HCT116 (cell line): ENCODE results near the gene RALGPS1. TPM values are rescaled to one million over a fixed set of nuclear protein-coding genes. Genes with fewer than 3 reads are reported as not detected.

Experiments used
- ATAC-seq: fragments of 200-7000 bp; cut with Tn5 transposase; 2 replicates; pipeline ENCODE4 v1.9.1; 2020; ENCODE audit warnings: mild to moderate bottlenecking, moderate library complexity
- BruUV-seq: library from RNA; stranded (reverse); fragments of 400-500 nt; replicated peaks from 2 replicates; lab custom pipeline; 2021; lab: Mats Ljungman, UMichigan
- CTCF ChIA-PET: fragments of 300-600 bp; sonication (Branson Sonifier 250); formaldehyde crosslinking; loops from one replicate; lab custom pipeline; 2021; ENCODE audit warnings: antibody characterized with exemption; lab: Charles Lee
- POLR2A ChIA-PET: fragments of 300-600, 350-600 bp; sonication (Branson Sonifier 250); formaldehyde crosslinking; loops from one replicate; lab custom pipeline; 2021; ENCODE audit warnings: antibody characterized with exemption; lab: Charles Lee
- RAD21 ChIA-PET, 2 experiments: fragments of 300-600 bp; sonication (Branson Sonifier 250); formaldehyde crosslinking; loops; one replicate each; lab custom pipeline; 2023; ENCODE audit warnings: low total read pairs in 2 of 2; ENCODE audit not compliant: uncharacterized antibody in 2 of 2, unreplicated experiment in 2 of 2, low non-redundant PET in 1 of 2; lab: Charles Lee
- DNase-seq: peaks from one replicate; pipeline ENCODE4 v3.0.0-alpha.2; 2010; ENCODE audit warnings: low read depth, low spot score
- H2AFZ ChIP-seq: fragments of 200-600 bp; shearing (Covaris generic), sonication (generic); 2 replicates; pipeline ENCODE4 v1.6.1; 2017; ENCODE audit warnings: low read depth, mixed run types, mixed read lengths, antibody characterized with exemption, low read length; ENCODE audit not compliant: poor library complexity, severe bottlenecking
- H3K27ac ChIP-seq: 2 replicates; pipeline ENCODE4 v1.5.1; 2012; ENCODE audit warnings: low read depth, low read length
- H3K27me3 ChIP-seq: fragments of 200-600 bp; sonication (generic); 2 replicates; pipeline ENCODE4 v1.6.1; 2016; ENCODE audit warnings: mixed run types, low read length, mixed read lengths; ENCODE audit not compliant: insufficient read depth
- H3K36me3 ChIP-seq, 2 experiments: fragments of 200-500 bp in 1 of 2; fragments of 200-600 bp in 1 of 2; sonication (Bioruptor generic) in 1 of 2; sonication (generic) in 1 of 2; 2 replicates each; pipeline versions ENCODE4 v1.5.1 to v1.6.1; 2014 to 2016; ENCODE audit warnings: low read length in 2 of 2, inconsistent platforms in 1 of 2, mixed read lengths in 1 of 2, mixed run types in 1 of 2; ENCODE audit not compliant: insufficient read depth in 2 of 2, control insufficient read depth in 1 of 2
- H3K4me1 ChIP-seq, 2 experiments: fragments of 200-600 bp in 1 of 2; sonication (generic) in 1 of 2; 2 replicates each; pipeline versions ENCODE4 v1.5.1 to v1.6.1; 2012 to 2017; ENCODE audit warnings: low read length in 2 of 2, inconsistent platforms in 1 of 2, mild to moderate bottlenecking in 1 of 2, mixed read lengths in 1 of 2, mixed run types in 1 of 2, moderate library complexity in 1 of 2; ENCODE audit not compliant: insufficient read depth in 2 of 2, control insufficient read depth in 1 of 2
- H3K4me2 ChIP-seq: fragments of 200-600 bp; sonication (generic); 2 replicates; pipeline ENCODE4 v1.6.1; 2017; ENCODE audit warnings: mixed run types, low read length, mixed read lengths
- H3K4me3 ChIP-seq, 2 experiments: fragments of 200-600 bp in 1 of 2; sonication (generic) in 1 of 2; replicated peaks in 1 of 2; 2 replicates each; pipeline ENCODE4 v1.5.1; 2011 to 2016; ENCODE audit warnings: low read length in 2 of 2, control low read depth in 1 of 2, low read depth in 1 of 2, mild to moderate bottlenecking in 1 of 2, mixed read lengths in 1 of 2, mixed run types in 1 of 2
- H3K79me2 ChIP-seq: fragments of 200-600 bp; sonication (generic); 2 replicates; pipeline ENCODE4 v1.6.1; 2017; ENCODE audit warnings: mild to moderate bottlenecking, mixed run types, low read length, moderate library complexity, mixed read lengths; ENCODE audit not compliant: insufficient read depth
- H3K9ac ChIP-seq: fragments of 200-600 bp; sonication (generic); 2 replicates; pipeline ENCODE4 v1.6.1; 2016; ENCODE audit warnings: low read length, mixed read lengths
- H3K9me2 ChIP-seq: fragments of 200-600 bp; sonication (generic), shearing (Covaris generic); 2 replicates; pipeline ENCODE4 v1.6.1; 2017; ENCODE audit warnings: mixed run types, mild to moderate bottlenecking, moderate library complexity; ENCODE audit not compliant: insufficient read depth
- H3K9me3 ChIP-seq, 2 experiments: fragments of 200-500 bp in 1 of 2; fragments of 200-600 bp in 1 of 2; sonication (Bioruptor generic) in 1 of 2; sonication (generic) in 1 of 2; 2 replicates each; pipeline ENCODE4 v1.6.1; 2014 to 2017; ENCODE audit warnings: low read length in 2 of 2, mixed read lengths in 2 of 2, inconsistent platforms in 1 of 2, low read depth in 1 of 2, mild to moderate bottlenecking in 1 of 2, mixed run types in 1 of 2, moderate library complexity in 1 of 2; ENCODE audit not compliant: control insufficient read depth in 1 of 2, insufficient read depth in 1 of 2
- H4K20me1 ChIP-seq: fragments of 200-600 bp; sonication (generic), shearing (Covaris generic); 2 replicates; pipeline ENCODE4 v1.6.1; 2017; ENCODE audit warnings: mixed run types, mild to moderate bottlenecking, moderate library complexity; ENCODE audit not compliant: insufficient read depth
- CBX3 ChIP-seq: IDR thresholded peaks from 2 replicates; pipeline ENCODE4 v1.6.1; 2012; ENCODE audit warnings: low read depth
- CEBPB ChIP-seq: IDR thresholded peaks from 2 replicates; pipeline ENCODE4 v1.6.1; 2012; ENCODE audit warnings: low read depth
- ELF1 ChIP-seq: IDR thresholded peaks from 2 replicates; pipeline ENCODE4 v1.6.1; 2012; ENCODE audit warnings: low read depth, borderline replicate concordance
- EZH2phosphoT487 ChIP-seq: fragments of 200-600 bp; IDR thresholded peaks from 2 replicates; pipeline ENCODE4 v1.6.1; 2018; ENCODE audit warnings: antibody characterized with exemption, borderline replicate concordance
- FOSL1 ChIP-seq: IDR thresholded peaks from 2 replicates; pipeline ENCODE4 v1.6.1; 2012; ENCODE audit warnings: low read depth
- JUND ChIP-seq: IDR thresholded peaks from 2 replicates; pipeline ENCODE4 v1.6.1; 2012
- POLR2A ChIP-seq: IDR thresholded peaks from 2 replicates; pipeline ENCODE4 v1.7.0; 2011; ENCODE audit warnings: borderline replicate concordance; ENCODE audit not compliant: insufficient read depth, insufficient read length; ENCODE audit errors: extremely low read depth
- POLR2AphosphoS5 ChIP-seq: IDR thresholded peaks from 2 replicates; pipeline ENCODE4 v1.6.1; 2011; ENCODE audit warnings: mild to moderate bottlenecking, low read depth, low read length, moderate library complexity
- RAD21 ChIP-seq: IDR thresholded peaks from 2 replicates; pipeline ENCODE4 v1.6.1; 2012; ENCODE audit warnings: low read depth, mild to moderate bottlenecking
- SP1 ChIP-seq: IDR thresholded peaks from 2 replicates; pipeline ENCODE4 v1.6.1; 2012; ENCODE audit warnings: low read depth
- SRF ChIP-seq: IDR thresholded peaks from 2 replicates; pipeline ENCODE4 v1.6.1; 2012; ENCODE audit warnings: low read depth
- TCF7L2 ChIP-seq: IDR thresholded peaks from 2 replicates; pipeline ENCODE4 v1.7.0; 2011; ENCODE audit warnings: borderline replicate concordance, inconsistent platforms; ENCODE audit not compliant: insufficient read depth, insufficient read length; ENCODE audit errors: extremely low read depth
- ZFX ChIP-seq: fragments of 450-650 bp; IDR thresholded peaks from 2 replicates; pipeline ENCODE4 v1.6.1; 2017
- ZNF274 ChIP-seq: fragments of 200-500 bp; sonication (Bioruptor generic); IDR thresholded peaks from 2 replicates; pipeline ENCODE4 v1.6.1; 2014; ENCODE audit warnings: mild to moderate bottlenecking, low read depth, low read length, inconsistent platforms
- intact Hi-C: fragments of 100-400 bp; cut with micrococcal nuclease; formaldehyde crosslinking; loops from 2 replicates; pipeline ENCODE4 v1.10.0; 2022
- total RNA-seq: library from RNA; stranded (reverse); gene quantifications from one replicate; pipeline ENCODE4 v1.2.1, GENCODE V29; 2021; ENCODE audit not compliant: unreplicated experiment
- TF ChIP-seq, protein P1 (sequence below): IDR thresholded peaks from 2 replicates; pipeline ENCODE4 v1.6.1; 2012
- TF ChIP-seq, protein P2 (sequence below): IDR thresholded peaks from 2 replicates; pipeline ENCODE4 v1.6.1; 2012; ENCODE audit warnings: low read depth
- TF ChIP-seq, protein P3 (sequence below): IDR thresholded peaks from 2 replicates; pipeline ENCODE4 v1.6.1; 2012

The RALGPS1 gene
- total RNA-seq, 1 experiment from 2014 or later, result 7.6 TPM

DNA sequence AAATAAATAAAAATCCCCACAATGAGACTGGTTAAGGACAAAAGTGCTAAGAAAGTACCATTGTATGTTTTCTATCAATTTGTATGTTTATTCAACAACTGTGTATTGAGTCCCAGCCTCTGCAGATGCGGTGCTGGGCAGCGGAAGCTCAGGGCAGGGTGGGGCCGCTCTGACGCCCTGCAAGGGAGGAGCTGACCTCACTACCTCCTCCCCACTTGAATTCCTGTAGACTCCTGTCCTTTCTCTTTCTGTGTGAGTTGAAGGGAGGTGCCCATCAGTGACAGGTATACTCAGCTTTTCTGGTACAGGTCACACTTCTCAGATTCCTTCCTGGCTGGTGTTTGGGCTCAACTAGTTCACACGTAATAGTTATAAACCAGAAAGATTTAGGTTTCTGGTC lies 180.8 kb downstream of the RALGPS1 start:
- RAD21 ChIA-PET, result no interaction called here
- H3K79me2 ChIP-seq, result no peaks in the 10 kb centered on the region
- no peaks in the 10 kb centered on the region for H3K9me3 ChIP-seq
- H3K36me3 ChIP-seq, result no peaks in the 10 kb centered on the region
- no peak for DNase-seq
- no peak overlapping the region for H2AFZ ChIP-seq
- intact Hi-C loops, result no loop called here
- TF ChIP-seq ELF1 (no peak), JUND (no peak), CEBPB (no peak), TCF7L2 (no peak), POLR2A (no peak), POLR2AphosphoS5 (no peak), ZNF274 (no peak), EZH2phosphoT487 (no peak), SP1 (no peak), ZFX (no peak), CBX3 (no peak), SRF (no peak), RAD21 (no peak), FOSL1 (no peak)
- TF ChIP-seq, protein P1, sequence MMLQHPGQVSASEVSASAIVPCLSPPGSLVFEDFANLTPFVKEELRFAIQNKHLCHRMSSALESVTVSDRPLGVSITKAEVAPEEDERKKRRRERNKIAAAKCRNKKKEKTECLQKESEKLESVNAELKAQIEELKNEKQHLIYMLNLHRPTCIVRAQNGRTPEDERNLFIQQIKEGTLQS, result no peak
- TF ChIP-seq, protein P2, sequence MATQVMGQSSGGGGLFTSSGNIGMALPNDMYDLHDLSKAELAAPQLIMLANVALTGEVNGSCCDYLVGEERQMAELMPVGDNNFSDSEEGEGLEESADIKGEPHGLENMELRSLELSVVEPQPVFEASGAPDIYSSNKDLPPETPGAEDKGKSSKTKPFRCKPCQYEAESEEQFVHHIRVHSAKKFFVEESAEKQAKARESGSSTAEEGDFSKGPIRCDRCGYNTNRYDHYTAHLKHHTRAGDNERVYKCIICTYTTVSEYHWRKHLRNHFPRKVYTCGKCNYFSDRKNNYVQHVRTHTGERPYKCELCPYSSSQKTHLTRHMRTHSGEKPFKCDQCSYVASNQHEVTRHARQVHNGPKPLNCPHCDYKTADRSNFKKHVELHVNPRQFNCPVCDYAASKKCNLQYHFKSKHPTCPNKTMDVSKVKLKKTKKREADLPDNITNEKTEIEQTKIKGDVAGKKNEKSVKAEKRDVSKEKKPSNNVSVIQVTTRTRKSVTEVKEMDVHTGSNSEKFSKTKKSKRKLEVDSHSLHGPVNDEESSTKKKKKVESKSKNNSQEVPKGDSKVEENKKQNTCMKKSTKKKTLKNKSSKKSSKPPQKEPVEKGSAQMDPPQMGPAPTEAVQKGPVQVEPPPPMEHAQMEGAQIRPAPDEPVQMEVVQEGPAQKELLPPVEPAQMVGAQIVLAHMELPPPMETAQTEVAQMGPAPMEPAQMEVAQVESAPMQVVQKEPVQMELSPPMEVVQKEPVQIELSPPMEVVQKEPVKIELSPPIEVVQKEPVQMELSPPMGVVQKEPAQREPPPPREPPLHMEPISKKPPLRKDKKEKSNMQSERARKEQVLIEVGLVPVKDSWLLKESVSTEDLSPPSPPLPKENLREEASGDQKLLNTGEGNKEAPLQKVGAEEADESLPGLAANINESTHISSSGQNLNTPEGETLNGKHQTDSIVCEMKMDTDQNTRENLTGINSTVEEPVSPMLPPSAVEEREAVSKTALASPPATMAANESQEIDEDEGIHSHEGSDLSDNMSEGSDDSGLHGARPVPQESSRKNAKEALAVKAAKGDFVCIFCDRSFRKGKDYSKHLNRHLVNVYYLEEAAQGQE, result no peak
- TF ChIP-seq, protein P3, sequence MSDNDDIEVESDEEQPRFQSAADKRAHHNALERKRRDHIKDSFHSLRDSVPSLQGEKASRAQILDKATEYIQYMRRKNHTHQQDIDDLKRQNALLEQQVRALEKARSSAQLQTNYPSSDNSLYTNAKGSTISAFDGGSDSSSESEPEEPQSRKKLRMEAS, result no peak
- TF ChIP-seq, all 23 proteins: peak for 0
- ATAC-seq, result no peak
- no peak overlapping the region for H3K9ac ChIP-seq
- CTCF ChIA-PET, result no interaction called here
- no peak overlapping the region for H3K27ac ChIP-seq
- no peak overlapping the region for H3K4me2 ChIP-seq
- POLR2A ChIA-PET, result no interaction called here
- H3K27me3 ChIP-seq, result no peaks in the 10 kb centered on the region
- H3K4me1 ChIP-seq, result no peaks in the 10 kb centered on the region
- H3K9me2 ChIP-seq, result no peaks in the 10 kb centered on the region
- no peak overlapping the region for H3K4me3 ChIP-seq
- H4K20me1 ChIP-seq, result no peaks in the 10 kb centered on the region
- no TSS peak for BruUV-seq
